Bone marrow (tissue), 2 donors: ENCODE results near the gene RPL10.

Experiments used
- DNase-seq, 2 donors: peaks; one replicate each; lab custom pipeline; 2025; lab: John Stamatoyannopoulos, UW

RPL10 gene

GRCh38 chrX:154362085-154362742 is 36.0 kb upstream of the RPL10 start:
- no peak for DNase-seq

GRCh38 chrX:154363706-154364439 is 34.3 kb upstream of the RPL10 start:
- no peak for DNase-seq

GRCh38 chrX:154365052-154365600 is 33.1 kb upstream of the RPL10 start:
- DNase-seq: no peak

GRCh38 chrX:154365997-154366665 is 32.0 kb upstream of the RPL10 start:
- no peak for DNase-seq

GRCh38 chrX:154366666-154367055 is 31.5 kb upstream of the RPL10 start:
- no peak for DNase-seq

GRCh38 chrX:154367474-154368308 is 30.5 kb upstream of the RPL10 start:
- no peak for DNase-seq

- peak; percentile 60 to 62 for DNase-seq
Observed at GRCh38 chrX:154368630-154369448, 29.3 kb upstream of the RPL10 start.

GRCh38 chrX:154369449-154370299 is 28.5 kb upstream of the RPL10 start:
- DNase-seq: peak; percentile 44 to 50

GRCh38 chrX:154370300-154371016 is 27.7 kb upstream of the RPL10 start:
- no peak for DNase-seq

GRCh38 chrX:154371017-154371788 is 27.0 kb upstream of the RPL10 start:
- peak; percentile 67 to 78 for DNase-seq

GRCh38 chrX:154371789-154372300 is 26.3 kb upstream of the RPL10 start:
- DNase-seq: no peak

GRCh38 chrX:154372612-154373022 is 25.6 kb upstream of the RPL10 start:
- no peak for DNase-seq

GRCh38 chrX:154373340-154374306 is 24.6 kb upstream of the RPL10 start:
- DNase-seq: peak in 1 of 2 donors; percentile 1

GRCh38 chrX:154374313-154375155 is 23.6 kb upstream of the RPL10 start, which contains the start of gene FLNA:
FLNA (minus strand) TSS chrX:154374634; CDS start chrX:154371245, 3,389 bp downstream.
- no peak for DNase-seq

- no peak for DNase-seq
Observed at GRCh38 chrX:154375156-154375504, 23.0 kb upstream of the RPL10 start.

GRCh38 chrX:154376774-154377173 is 21.4 kb upstream of the RPL10 start:
- DNase-seq: no peak
